Ovary (tissue), 9 donors: ENCODE data around the gene PSMB1. TPM values are rescaled to one million over a fixed set of nuclear protein-coding genes. Genes with fewer than 3 reads are reported as not detected.

Source experiments
- DNase-seq, 5 donors: peaks; one replicate each; pipeline ENCODE4 v3.0.0-alpha.2; 2019 to 2020
- H3K27ac ChIP-seq, 2 donors: fragments of 200-600 bp; one replicate each; pipeline versions ENCODE4 v1.5.1 to v1.8.0; 2019 to 2022
- H3K27me3 ChIP-seq: fragments of 200-600 bp; one replicate; pipeline ENCODE4 v1.8.0; 2022
- H3K36me3 ChIP-seq: fragments of 200-600 bp; sonication (generic); one replicate; pipeline ENCODE4 v1.5.1; 2019
- H3K4me1 ChIP-seq: one replicate; pipeline ENCODE4 v1.8.1; 2013; ENCODE audit warnings: mild to moderate bottlenecking, moderate library complexity; ENCODE audit not compliant: insufficient read depth
- H3K4me3 ChIP-seq: fragments of 200-600 bp; sonication (generic); one replicate; pipeline ENCODE4 v1.5.1; 2017
- H3K9me3 ChIP-seq, 2 donors: fragments of 200-600 bp in 1 of 2; sonication (generic) in 1 of 2; one replicate each; pipeline versions ENCODE4 v1.5.1 to v1.8.1; 2013 to 2019; ENCODE audit warnings: mild to moderate bottlenecking in 1 of 2, moderate library complexity in 1 of 2
- CTCF ChIP-seq, 3 donors: fragments of 450-650 bp in 2 of 3; fragments of 200-600 bp in 1 of 3; IDR thresholded peaks; one replicate each; pipeline versions ENCODE4 v1.5.1 to v1.8.0; 2016 to 2022; ENCODE audit warnings: antibody characterized with exemption in 3 of 3, mild to moderate bottlenecking in 1 of 3
- EP300 ChIP-seq: sonication (generic); formaldehyde crosslinking; IDR thresholded peaks from one replicate; pipeline ENCODE4 v1.6.1; 2017; ENCODE audit warnings: antibody characterized with exemption
- POLR2A ChIP-seq: fragments of 450-650 bp; IDR thresholded peaks from one replicate; pipeline ENCODE4 v1.6.1; 2017; ENCODE audit warnings: antibody characterized with exemption, mild to moderate bottlenecking, moderate library complexity
- WGBS, 3 donors: extraction: QIAGEN DNeasy Blood & Tissue Kit in 1 of 3; methylation state at CpG; one replicate each; pipeline versions ENCODE4 v1.1.5 to v1.1.7; 2013 to 2017; 5-methylcytosine and 5-hydroxymethylcytosine counted together
- intact Hi-C, 4 donors: fragments of 100-400 bp; cut with DNase I; formaldehyde crosslinking; loops; one replicate each; pipeline versions ENCODE4 v1.11.0 to v1.15.1; 2022 to 2023
- polyA plus RNA-seq, 2 donors: library from polyadenylated mRNA; stranded (reverse); fragments of 200-250 nt in 1 of 2; fragments of 350-450 nt in 1 of 2; fragmentation: Illumina TruSeq in 1 of 2; extraction: RNeasy Lipid Tissue Mini Kit (QIAGEN cat#74804) in 1 of 2; gene quantifications; one replicate each; pipeline ENCODE4 v1.2.3, GENCODE V29; 2013 to 2014
- total RNA-seq, 7 donors: library from RNA; depleted of rRNA in 2 of 7; stranded (reverse); fragments of >200 nt in 2 of 7; fragmentation: NEBNext Ultra II Directional in 3 of 7; extraction: Animal tissue kit (Norgen Biotek cat#: 25700) in 3 of 7; gene quantifications; one replicate each; pipeline versions ENCODE4 v1.1.0 to v1.2.4, GENCODE V29; 2016 to 2023
- donor health status: DM: no; HTN: no; CAD: no; lungs with moderate emphysema.
- donor health status: DM: no; HTN: no; CAD: no.
- donor health status: Bipolar disorder and iron deficiency.
- donor health status: DM: yes; HTN: yes; CAD: no.
- donor health status: DM: no; HTN: no; CAD: no.
- donor health status: DM: yes; HTN: yes; CAD: no.

PSMB1 gene
- total and polyA plus RNA-seq, 9 donors = 110 to 211 (median 127) TPM

DNA sequence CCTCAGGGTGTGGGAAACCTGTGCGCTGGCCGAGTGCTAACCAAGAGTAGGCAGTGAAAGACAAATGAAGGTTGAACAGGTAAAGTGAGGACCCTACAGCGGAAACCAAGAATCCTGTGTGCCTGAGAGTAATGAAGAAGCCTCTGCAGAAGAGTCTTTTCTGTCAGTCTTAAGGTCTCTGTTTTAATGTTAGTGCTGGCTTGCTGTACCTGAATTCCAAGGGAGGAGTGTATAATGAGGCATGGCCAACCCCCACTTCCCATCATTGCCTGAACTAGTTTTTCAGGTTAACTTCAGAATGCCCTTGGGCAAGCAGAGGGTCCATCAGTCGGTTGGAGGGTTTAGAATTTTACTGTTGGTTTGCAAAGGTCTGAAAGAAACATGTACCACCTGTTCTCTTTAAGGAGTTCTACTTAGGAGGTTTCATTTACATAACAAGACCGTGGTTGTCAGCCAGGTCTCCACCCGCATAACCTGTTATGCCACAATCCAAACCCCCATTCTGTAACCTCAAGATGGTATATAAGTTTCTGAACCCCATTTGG lies 31.9 kb upstream of the PSMB1 start:
- no peak for DNase-seq
- Histone ChIP-seq H3K4me1 (no peaks in the 10 kb centered on the region), H3K9me3 (no peaks in the 10 kb centered on the region), H3K4me3 (peak overlapping the region; percentile 92), H3K36me3 (no peaks in the 10 kb centered on the region), H3K27me3 (no peaks in the 10 kb centered on the region), H3K27ac (peak overlapping the region in 1 of 2 donors; percentile 71)
- intact Hi-C loops = no loop called here
- TF ChIP-seq POLR2A = no peak
- no peak for TF ChIP-seq EP300
- TF ChIP-seq CTCF (IDR thresholded peaks at IDR 0.05) = no peak
- 6 to 10% (median 8%) methylated on average over 6 of the region's 6 CpGs for WGBS, 3 donors

GRCh38 chr6:170584181-170584953 lies 31.3 kb upstream of the PSMB1 start, which contains the start of gene PDCD2:
Gene PDCD2, minus strand, starts transcription at chr6:170584637. Its CDS starts 56 bp downstream, at chr6:170584581.
- Histone ChIP-seq H3K4me1 (no peaks in the 10 kb centered on the region), H3K4me3 (peak within 1 kb of the TSS; percentile 92), H3K36me3 (no peaks in the 10 kb centered on the region), H3K9me3 (no peaks in the 10 kb centered on the region), H3K27me3 (no peaks in the 10 kb centered on the region), H3K27ac (peak within 1 kb of the TSS in 1 of 2 donors; percentile 71)
- intact Hi-C loops = no loop called here
- peak; percentile 85 to 92 (median 86) for DNase-seq
- WGBS, 3 donors = 0 to 1% (median 0%) methylated on average over 61 to 81 of the region's 81 CpGs
- TF ChIP-seq POLR2A (peak; percentile 35), CTCF (IDR thresholded peaks at IDR 0.05) (no peak)

- intact Hi-C loops = no loop called here
- 0 to 1% (median 1%) methylated on average over 12 of the region's 12 CpGs for WGBS, 3 donors
- TF ChIP-seq CTCF (IDR thresholded peaks at IDR 0.05) = no peak
These were observed 30.7 kb upstream of the PSMB1 start for GRCh38 chr6:170583756-170584180.

DNA sequence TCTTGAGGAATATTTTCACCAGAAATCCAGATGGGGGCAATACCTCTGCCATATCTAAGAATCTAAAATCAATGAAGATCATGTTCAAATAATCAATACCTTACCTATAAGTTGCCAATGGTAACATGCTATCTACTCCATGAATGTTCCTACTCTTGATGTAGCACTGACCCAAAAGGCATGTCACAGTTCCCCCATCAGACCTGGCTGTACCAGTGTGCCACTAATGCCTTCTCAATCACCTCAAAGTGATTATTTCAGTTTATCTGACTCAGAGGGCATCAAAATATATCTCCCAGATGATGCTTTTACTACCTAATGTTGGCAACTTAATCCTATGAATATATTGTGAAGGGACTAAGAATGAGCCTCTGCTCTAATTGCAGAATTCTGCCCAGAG lies 25.8 kb upstream of the PSMB1 start:
- H3K4me3 ChIP-seq = no peak overlapping the region
- H3K9me3 ChIP-seq = no peaks in the 10 kb centered on the region
- no peak for TF ChIP-seq EP300
- TF ChIP-seq CTCF (IDR thresholded peaks at IDR 0.05) = no peak
- no peak for TF ChIP-seq POLR2A
- intact Hi-C loops = no loop called here
- no peak overlapping the region for H3K27ac ChIP-seq
- H3K27me3 ChIP-seq = no peaks in the 10 kb centered on the region
- no peaks in the 10 kb centered on the region for H3K36me3 ChIP-seq
- no peak for DNase-seq
- no peaks in the 10 kb centered on the region for H3K4me1 ChIP-seq

More at GRCh38 chr6:170583756-170584180, 30.7 kb upstream of the PSMB1 start:
- no peaks in the 10 kb centered on the region for H3K9me3 ChIP-seq
- peak overlapping the region; percentile 92 for H3K4me3 ChIP-seq
- no peaks in the 10 kb centered on the region for H3K27me3 ChIP-seq
- no peaks in the 10 kb centered on the region for H3K4me1 ChIP-seq
- DNase-seq = no peak
- peak overlapping the region in 1 of 2 donors; percentile 71 for H3K27ac ChIP-seq
- no peaks in the 10 kb centered on the region for H3K36me3 ChIP-seq
